NCI-H748 (cell line): ENCODE results near the gene PRR30.

Experiments
- DNase-seq: peaks from one replicate; lab custom pipeline; 2025; ENCODE audit not compliant: unreplicated experiment; lab: John Stamatoyannopoulos, UW

Gene PRR30

GRCh38 chr2:27155069-27155520, 15.9 kb upstream of the PRR30 start:
- DNase-seq, result no peak

GRCh38 chr2:27154488-27154887, 15.3 kb upstream of the PRR30 start:
- no peak for DNase-seq

GRCh38 chr2:27152796-27153464, 13.7 kb upstream of the PRR30 start:
- DNase-seq, result peak; percentile 71

DNA sequence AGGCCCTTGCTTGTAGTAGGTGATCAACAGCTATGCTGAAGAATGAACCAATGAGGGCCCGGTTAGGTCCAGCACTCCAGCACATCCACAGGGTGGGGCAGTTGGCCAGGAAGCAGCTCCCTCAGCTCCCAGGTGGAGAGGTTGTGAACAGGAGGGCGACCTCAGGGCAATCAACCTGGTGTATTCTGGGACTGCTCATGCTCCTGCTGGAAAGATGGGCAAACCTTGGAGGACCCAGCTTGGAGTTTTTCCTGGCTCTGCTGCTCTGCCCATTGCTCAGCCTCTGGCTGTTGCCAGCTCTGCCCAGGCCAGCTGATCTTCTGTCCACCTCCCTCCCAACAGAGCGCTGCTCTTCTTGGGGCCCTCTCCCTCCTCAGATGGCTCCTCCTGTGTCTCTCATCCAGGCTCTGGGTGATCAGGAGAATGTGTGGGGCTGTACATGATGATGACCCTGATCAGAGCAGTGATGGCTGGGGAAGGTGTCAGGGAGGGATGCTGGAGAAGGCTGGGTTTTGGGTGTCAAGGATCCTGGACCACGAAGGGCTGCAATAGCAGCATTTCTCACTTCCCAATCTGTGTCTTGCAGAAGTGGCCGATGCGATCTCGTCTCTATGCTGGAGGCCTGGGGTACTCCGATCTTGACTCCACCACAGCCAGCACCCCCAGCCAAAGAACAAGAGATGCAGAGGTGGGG, 13.0 kb upstream of the PRR30 start:
- no peak for DNase-seq

GRCh38 chr2:27150639-27151230, 11.5 kb upstream of the PRR30 start:
- no peak for DNase-seq

DNA sequence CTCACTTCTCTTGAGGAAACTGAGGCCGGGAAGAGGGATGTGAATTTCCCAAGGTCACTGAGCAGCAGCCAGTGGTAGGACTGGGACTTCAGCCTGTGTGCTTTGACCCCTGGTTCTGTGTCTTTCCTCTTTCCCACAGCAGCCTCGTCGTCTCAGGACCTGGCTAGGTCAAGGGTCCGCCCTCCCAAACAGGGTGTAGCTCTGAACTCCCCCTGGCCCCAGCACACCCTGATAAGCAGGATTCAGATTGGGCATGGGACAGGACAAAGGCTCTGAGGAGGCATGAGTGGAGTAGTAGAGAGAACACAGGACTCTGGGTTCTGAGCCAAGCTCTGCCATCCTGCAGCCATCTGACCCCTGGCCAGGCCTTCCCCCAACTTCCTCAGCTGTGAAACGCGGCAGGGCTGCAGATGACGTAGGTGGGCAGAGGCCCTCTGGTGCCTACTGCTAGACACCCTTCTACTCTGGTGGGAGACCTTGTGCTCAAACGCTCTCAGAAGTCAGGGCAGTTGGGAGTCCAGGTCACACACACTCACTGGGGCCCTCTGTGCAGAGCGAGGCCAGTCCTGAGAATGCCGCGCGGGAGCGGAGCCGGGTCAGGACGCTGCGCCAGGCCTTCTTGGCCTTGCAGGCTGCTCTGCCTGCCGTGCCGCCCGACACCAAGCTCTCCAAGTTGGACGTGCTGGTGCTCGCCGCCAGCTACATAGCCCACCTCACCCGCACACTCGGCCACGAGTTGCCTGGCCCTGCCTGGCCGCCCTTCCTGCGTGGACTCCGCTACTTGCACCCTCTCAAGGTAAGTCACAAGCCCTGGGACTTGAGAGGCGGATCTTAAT, 10.6 kb upstream of the PRR30 start:
- DNase-seq, result no peak

GRCh38 chr2:27148801-27149439, 9.7 kb upstream of the PRR30 start, which contains the start of gene TCF23:
TSS of gene TCF23 (plus strand) at chr2:27149004. CDS start at chr2:27149134, 130 bp downstream.
- no peak for DNase-seq

- no peak for DNase-seq
Measured at GRCh38 chr2:27147935-27148334, 8.7 kb upstream of the PRR30 start.

- no peak for DNase-seq
Measured at GRCh38 chr2:27145682-27146081, 6.5 kb upstream of the PRR30 start.

GRCh38 chr2:27143285-27143684, 4.1 kb upstream of the PRR30 start:
- no peak for DNase-seq

- no peak for DNase-seq
Measured at GRCh38 chr2:27138111-27138510, 1.1 kb downstream of the PRR30 start.

DNA sequence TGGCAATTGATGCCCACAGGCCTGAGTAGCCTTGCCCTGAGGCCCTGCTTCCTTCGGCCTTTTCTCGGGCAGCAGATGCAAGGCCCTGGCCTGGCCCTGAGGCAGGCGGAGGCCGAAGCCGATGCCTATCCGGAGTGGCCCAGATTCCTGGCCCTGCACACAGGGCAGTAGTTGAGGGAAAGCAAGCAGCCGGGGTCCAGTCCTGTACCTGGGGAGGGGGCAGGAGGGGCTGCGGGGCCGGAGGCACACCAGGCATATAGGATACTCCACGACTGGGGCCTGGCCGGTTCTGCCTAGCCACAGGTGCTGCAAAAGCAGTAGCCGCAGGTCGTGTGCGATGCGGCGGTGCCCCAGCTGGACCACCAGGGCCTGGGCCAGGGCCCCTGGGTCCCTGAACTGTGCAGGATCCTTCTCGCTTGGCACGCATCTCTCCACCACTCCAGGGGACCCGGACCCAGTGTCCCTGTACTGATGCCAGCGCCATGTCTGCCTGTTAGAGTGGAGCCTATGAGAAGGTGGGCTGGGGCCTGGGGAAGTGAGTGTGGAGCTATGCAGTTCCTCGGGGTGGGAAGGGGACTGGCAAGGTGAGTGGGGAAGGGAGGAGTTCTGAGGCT, 1.8 kb downstream of the PRR30 start:
- DNase-seq, result no peak

GRCh38 chr2:27136751-27137150, 2.5 kb downstream of the PRR30 start:
- no peak for DNase-seq

DNA sequence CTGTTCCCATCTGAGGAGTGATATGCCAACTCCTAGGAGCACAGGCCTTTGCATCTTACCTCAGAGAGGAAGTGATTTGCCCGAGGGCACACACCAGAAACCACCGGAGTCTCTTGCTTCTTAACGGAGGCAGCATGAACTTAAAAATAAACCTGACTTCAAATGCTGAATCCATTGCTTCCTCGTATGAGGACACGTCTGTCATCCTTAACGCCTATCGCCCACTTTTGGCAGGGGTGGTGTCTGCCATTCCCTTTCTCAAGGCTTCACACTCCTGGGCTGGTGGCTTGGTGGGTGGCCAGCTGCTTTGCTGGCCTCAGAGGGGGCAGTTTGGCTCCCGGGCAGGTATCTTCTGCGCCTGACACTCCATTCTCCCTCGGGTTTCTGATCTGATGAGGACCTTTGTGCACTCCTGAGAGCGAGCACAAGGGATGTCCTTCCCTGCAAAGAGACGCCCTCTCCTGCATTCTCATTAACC, 3.7 kb downstream of the PRR30 start:
- DNase-seq, result no peak

DNA sequence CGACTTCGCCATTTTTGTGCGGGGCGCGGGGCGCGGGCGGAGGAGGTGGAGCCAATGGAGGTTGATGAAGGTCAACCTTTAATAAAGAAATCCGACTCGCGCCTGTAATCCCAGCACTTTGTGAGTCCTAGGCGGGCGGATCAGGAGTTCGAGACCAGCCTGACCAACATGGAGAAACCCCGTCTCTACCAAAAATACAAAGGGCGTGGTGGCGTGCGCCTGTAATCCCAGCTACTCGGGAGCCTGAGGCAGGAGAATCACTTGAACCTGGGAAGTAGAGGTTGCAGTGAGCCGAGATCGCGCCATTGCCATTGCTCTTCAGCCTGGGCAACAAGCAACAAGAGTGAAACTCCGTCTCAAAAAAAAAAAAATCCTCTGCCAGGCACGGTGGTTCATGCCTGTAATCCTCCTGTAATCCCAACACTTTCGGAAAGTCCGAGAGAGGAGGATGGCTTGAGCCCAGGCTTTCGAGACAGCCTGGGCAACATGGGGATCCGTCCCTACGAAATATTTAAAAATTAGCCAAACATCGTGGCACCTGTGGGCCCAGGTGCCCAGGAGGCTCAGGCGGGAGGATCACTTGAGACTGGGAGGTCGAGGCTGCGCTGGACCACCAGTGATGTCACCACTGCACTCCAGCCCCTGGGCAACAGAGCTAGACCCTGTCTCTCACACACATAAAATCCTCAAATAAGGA, 4.3 kb downstream of the PRR30 start:
- no peak for DNase-seq

GRCh38 chr2:27133905-27134780, 5.1 kb downstream of the PRR30 start, which contains the start of gene PREB:
TSS of gene PREB (minus strand) at chr2:27134636. CDS start at chr2:27134421, 215 bp downstream.
- peak; percentile 97 for DNase-seq

GRCh38 chr2:27133195-27133875, 5.9 kb downstream of the PRR30 start:
- no peak for DNase-seq

DNA sequence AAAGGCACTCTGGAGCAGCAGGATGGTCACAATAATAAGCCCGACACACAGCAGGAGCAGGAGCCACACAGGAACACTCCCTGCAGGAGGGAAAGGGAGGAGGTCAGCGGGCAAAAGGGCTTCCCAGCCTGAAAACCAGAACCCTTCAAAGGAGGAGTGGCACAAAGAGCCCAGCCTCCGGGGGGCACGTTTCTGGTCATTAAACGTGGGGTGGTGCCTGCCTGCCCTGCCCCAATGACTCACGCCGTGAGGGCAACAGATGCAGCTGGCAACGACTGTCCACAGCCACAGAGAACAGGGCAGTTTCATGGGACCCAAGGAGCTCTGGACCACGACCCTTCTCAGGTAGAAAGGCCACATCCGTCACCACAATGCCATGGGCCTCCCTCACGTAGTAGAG, 7.8 kb downstream of the PRR30 start:
- DNase-seq, result no peak
